NCI-H1694 (cell line): ENCODE results near the gene NLN.
"Not testable (repeated sequence)": the region's sequence is repeated elsewhere in the genome, so short reads cannot be mapped to it uniquely, and the experiment has no call there.

Source experiments
- DNase-seq: peaks from one replicate; lab custom pipeline; 2025; lab: John Stamatoyannopoulos, UW

Gene NLN

GRCh38 chr5:65772963-65773362 lies 51.0 kb downstream of the NLN start:
- DNase-seq, result not testable (repeated sequence)

- no peak for DNase-seq
Measured at GRCh38 chr5:65774346-65774745, 52.3 kb downstream of the NLN start.

- no peak for DNase-seq
Measured at GRCh38 chr5:65775476-65775875, 53.5 kb downstream of the NLN start.

GRCh38 chr5:65776441-65777141 lies 54.6 kb downstream of the NLN start:
- no peak for DNase-seq

DNA sequence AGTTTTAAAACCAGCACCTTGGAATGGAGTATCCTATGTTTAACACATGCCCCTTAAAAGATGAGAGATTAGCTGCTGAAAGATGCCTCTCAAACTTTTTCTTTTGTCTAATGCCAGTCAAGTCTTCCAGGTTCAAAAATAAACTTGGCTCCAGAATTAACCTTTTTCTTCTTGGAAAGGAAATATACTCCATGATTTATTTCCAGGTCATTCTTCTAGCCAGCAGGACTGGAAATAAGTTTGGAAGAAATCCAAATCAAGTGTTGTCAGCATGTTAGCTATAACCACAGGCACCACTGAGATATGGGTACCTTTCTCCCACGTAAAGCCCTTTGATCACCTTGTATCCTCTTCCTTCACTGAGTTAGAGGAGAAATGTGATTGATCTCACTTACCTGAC lies 56.1 kb downstream of the NLN start:
- no peak for DNase-seq

- no peak for DNase-seq
Measured at GRCh38 chr5:65779643-65780042, 57.6 kb downstream of the NLN start.

DNA sequence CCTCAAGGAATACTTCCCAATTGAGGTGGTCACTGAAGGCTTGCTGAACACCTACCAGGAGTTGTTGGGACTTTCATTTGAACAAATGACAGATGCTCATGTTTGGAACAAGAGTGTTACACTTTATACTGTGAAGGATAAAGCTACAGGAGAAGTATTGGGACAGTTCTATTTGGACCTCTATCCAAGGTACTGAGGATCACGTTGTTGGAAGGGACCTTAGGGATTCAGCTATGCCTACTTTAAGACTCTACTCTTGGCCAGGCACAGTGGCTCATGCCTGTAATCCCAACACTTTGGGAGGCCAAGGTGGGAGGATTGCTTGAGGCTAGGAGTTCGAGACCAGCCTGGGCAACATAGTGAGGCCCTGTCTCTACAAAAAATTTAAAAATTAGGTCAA lies 66.3 kb downstream of the NLN start:
- not testable (repeated sequence) for DNase-seq

GRCh38 chr5:65790371-65791163 lies 68.6 kb downstream of the NLN start:
- DNase-seq, result no peak

GRCh38 chr5:65791712-65792673 lies 70.0 kb downstream of the NLN start:
- no peak for DNase-seq

GRCh38 chr5:65796269-65796668 lies 74.3 kb downstream of the NLN start:
- no peak for DNase-seq

DNA sequence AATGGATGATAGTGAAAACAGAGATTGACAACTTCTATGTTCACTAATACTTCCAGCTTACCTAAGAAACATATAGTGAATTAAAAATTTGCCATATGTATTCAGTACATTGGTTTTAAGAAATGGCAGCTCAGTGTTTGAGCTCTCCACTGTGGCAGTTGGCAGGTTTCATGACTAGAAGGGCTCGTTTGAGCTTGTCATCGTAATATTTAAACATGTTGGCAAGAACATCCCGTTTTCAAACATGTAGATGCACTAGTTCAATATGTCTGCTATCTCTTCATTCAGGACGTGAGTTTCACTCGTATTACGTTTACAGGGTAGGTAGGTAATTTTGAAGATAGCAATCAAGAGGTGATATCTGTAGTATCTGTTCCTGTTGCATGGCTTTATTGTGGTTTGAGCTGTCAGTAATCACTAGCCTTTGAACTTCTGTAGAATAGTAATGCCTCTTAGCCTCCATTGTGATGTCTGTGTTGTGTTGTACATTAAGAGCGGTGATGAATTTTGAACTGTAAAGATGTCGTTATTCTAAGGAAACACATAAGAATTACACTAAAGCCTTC lies 74.8 kb downstream of the NLN start:
- no peak for DNase-seq

- no peak for DNase-seq
Measured at GRCh38 chr5:65797481-65797880, 75.5 kb downstream of the NLN start.

- no peak for DNase-seq
Measured at GRCh38 chr5:65799857-65800256, 77.9 kb downstream of the NLN start.

GRCh38 chr5:65800775-65801174 lies 78.8 kb downstream of the NLN start:
- no peak for DNase-seq

GRCh38 chr5:65801352-65801783 lies 79.4 kb downstream of the NLN start:
- no peak for DNase-seq

- no peak for DNase-seq
Measured at GRCh38 chr5:65802080-65802479, 80.1 kb downstream of the NLN start.

DNA sequence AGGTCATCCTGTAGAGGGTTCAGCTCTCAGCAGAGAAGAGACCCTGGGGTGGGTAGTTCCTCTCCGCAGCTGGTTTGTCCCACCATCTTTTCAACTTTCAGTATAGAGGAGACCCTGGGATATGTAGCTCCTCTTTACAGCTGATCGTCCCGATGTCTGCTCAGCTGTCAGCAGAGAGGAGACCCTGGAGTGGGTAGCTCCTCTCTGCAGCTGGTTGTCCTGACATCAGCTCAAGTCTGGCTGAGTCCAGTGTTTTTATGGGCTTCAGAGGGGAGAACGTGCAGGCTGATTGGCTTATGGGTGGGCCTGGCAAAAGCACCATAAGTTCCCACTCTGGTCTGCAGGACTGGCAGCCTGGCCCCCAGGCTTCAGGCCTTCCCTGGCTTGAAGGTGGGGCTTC lies 80.8 kb downstream of the NLN start:
- no peak for DNase-seq

DNA sequence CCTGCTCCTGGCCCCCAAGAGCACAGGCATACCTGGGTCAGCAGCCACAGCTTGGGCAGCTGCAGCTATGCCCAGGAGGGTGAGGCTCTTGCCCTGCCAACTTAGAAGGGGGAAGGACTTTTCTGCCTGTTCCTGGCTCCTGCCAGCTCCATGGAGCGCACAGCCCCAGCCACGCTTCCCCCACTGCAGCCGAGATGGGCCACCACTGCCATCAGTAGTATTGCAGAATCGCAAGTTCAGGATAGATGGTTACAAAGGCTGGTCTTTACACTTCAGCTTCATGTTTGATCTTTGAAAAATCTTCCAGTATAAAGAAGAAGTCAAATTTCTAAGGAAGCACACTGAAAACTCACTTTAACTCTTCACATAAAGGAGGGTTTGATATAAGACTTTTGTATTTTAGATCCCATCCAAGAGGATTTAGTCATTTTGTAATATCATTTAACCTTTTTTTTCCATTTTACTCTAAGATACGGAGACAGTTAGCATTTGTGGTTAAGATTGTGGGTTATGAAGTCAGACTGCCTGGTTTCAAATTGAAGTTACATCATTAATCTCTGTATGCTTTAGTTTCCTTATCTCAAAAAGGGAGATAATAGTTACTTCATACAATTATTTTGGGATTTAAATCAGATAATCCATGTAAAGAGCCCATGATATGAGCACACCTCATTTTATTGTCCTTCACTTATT lies 81.8 kb downstream of the NLN start:
- no peak for DNase-seq

DNA sequence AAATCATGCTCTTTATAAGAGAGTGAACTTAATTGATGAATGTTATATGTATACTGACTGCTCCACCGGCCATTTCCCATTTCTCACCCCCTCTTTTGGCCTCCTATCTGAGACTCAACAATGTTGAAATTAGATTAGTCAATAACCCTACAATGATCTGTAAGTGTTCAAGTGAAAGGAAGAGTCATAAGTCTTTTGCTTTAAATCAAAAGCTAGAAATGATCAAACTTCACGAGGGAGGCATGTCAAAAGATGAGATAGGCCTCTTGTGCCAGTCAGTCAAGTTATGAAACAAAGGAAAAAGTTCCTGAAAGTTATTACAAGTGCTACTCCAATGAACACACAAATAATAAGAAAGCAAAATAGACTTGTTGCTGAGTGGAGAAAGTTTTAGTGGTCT lies 83.1 kb downstream of the NLN start:
- no peak for DNase-seq

- DNase-seq, result not testable (repeated sequence)
Measured at GRCh38 chr5:65807494-65807893, 85.5 kb downstream of the NLN start.

DNA sequence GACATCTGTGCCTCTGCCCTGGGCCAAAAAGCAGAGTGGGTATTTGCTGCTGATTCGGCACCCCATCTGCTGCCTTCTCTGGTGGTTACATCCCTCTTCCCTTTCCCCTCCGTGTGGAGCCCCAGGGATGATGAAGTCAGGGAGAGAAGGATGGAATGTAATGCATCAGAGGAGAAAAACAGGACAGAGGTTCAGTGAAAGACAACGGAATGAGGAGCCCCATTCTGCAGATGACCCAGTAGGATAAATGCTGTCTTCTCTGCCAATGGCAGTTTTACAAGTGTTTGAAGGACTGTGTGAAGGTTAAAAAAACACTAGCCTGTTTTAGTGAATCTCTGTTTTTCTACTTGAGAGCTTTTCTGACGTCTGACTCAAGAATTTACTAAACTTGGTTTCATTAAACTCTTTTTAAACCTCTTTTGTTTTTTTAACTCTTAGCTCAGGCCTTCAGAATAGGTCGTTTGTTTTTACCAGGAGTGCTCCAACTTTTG lies 86.3 kb downstream of the NLN start:
- DNase-seq, result peak; percentile 40
